ENCODE measurements around the gene SUSD4. TPM values are rescaled to one million over a fixed set of nuclear protein-coding genes. Genes with fewer than 3 reads are reported as not detected.

The SUSD4 gene
- total and polyA plus RNA-seq, 9 of the 15 experiments (the other 6 are each of a cell fraction or from before 2014, with no cell fraction given) = 0.06 to 1.7 (median 0.09) TPM; not detected in 4

DNA sequence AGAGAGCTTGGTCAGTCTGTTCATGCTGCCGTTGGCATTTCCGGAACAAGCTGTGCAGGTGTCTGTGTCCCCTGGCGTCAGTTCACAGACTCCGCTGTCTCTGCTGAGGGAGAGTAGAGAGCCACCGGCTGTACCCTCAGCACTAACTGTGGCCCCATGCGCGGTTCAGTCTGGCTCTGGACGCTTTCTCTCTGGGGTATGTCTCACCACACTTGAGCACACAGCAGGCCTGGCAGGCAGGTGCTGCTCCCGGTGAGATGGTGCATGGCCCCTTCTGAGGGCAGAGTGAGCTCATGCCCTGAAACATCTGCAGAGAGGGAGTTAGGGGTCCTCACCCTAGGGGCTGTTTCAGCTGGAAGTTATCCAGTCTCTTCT is 161.0 kb downstream of the SUSD4 start (continued):
- TF ChIP-seq CHD7 (IDR thresholded peaks at IDR 0.05; ENCODE audit: low read depth, low read length) (no peak), HDAC1 (IDR thresholded peaks at IDR 0.05) (no peak), ZNF121 (CRISPR knock-in tag; conservative IDR thresholded peaks at IDR 0.05) (no peak), SMARCE1 (IDR thresholded peaks at IDR 0.05) (no peak), NFE2 (IDR thresholded peaks at IDR 0.05; ENCODE audit: low read depth) (no peak), KAT8 (IDR thresholded peaks at IDR 0.05; ENCODE audit: low read depth) (no peak), HIVEP1 (CRISPR knock-in tag; IDR thresholded peaks at IDR 0.05) (no peak), BDP1 (IDR thresholded peaks at IDR 0.05; ENCODE audit: insufficient read depth, insufficient read length) (no peak), CBX8 (IDR thresholded peaks at IDR 0.05; ENCODE audit: borderline replicate concordance, extremely low read depth, low read depth, low read length, poor library complexity, severe bottlenecking) (no peak), SRSF7 (optimal IDR thresholded peaks at IDR 0.05; ENCODE audit: low read depth, low read length) (no peak), RBM25 (IDR thresholded peaks at IDR 0.05; ENCODE audit: low read depth, low read length, severe bottlenecking) (no peak)
- TF ChIP-seq, protein P1, sequence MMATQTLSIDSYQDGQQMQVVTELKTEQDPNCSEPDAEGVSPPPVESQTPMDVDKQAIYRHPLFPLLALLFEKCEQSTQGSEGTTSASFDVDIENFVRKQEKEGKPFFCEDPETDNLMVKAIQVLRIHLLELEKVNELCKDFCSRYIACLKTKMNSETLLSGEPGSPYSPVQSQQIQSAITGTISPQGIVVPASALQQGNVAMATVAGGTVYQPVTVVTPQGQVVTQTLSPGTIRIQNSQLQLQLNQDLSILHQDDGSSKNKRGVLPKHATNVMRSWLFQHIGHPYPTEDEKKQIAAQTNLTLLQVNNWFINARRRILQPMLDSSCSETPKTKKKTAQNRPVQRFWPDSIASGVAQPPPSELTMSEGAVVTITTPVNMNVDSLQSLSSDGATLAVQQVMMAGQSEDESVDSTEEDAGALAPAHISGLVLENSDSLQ (IDR thresholded peaks at IDR 0.05) = no peak
- TF ChIP-seq, protein P2, sequence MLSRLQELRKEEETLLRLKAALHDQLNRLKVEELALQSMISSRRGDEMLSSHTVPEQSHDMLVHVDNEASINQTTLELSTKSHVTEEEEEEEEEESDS (CRISPR knock-in tag; IDR thresholded peaks at IDR 0.05) = no peak

Data from K562 (cell line).